LNCaP clone FGC (cell line): ENCODE results near the gene GABRR3.

ENCODE experiments used
- DNase-seq: peaks from one replicate; pipeline ENCODE4 v3.0.0-alpha.2; 2011; ENCODE audit warnings: low read depth
- H3K4me3 ChIP-seq: 2 replicates; pipeline ENCODE4 v1.5.1; 2011; ENCODE audit warnings: mild to moderate bottlenecking, low read depth, low read length, control low read depth
- CTCF ChIP-seq: IDR thresholded peaks from 2 replicates; pipeline ENCODE4 v1.5.1; 2012; ENCODE audit warnings: mild to moderate bottlenecking; ENCODE audit not compliant: control insufficient read depth, insufficient read depth; ENCODE audit errors: extremely low read depth

Gene GABRR3

GRCh38 chr3:97935842-97936241 is 99.3 kb downstream of the GABRR3 start:
- no peak overlapping the region for H3K4me3 ChIP-seq
- DNase-seq, result no peak
- TF ChIP-seq CTCF, result no peak
